ENCODE data around the gene NTF3. TPM values are rescaled to one million over a fixed set of nuclear protein-coding genes. Genes with fewer than 3 reads are reported as not detected.
"Not testable (repeated sequence)": the region's sequence is repeated elsewhere in the genome, so short reads cannot be mapped to it uniquely, and the experiment has no call there.

Gene NTF3
- polyA plus RNA-seq, 1 of the 3 experiments (the other 2 are of a cell fraction), result not detected

DNA sequence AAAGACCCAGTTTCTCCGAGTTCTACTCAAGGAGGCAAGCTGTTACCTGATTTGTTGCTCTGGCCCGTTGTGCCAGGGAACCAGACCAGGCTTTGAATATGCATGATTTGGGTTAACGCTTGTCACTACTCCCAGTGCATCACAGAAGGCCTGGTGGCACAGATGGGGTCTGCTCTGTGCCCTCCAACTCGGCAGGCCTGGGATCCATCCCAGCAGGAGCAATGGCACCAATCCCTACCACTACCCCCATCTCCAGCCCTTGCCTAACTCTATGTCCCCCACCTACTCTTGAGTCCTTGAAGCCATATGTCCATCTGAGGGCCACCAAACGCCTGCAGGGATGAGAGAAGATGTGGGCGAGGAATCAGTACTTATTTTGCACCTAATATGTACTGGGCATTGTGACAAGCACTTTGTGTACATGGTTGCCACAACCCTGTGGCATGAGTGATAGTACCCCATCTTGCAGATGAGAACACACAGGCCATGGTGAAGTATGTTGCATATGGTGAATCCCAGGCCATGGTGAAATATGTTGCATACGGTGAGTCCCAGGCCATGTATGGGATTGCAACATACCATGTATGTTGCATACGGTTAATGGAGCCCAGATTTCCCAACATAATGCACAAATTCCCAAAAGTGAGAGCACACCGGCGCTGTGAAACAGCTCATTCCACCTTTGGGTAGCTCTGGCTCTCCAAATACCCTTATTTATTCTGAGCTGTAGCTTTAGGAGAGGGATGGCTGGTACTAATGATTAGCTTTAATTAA, 102.7 kb downstream of the NTF3 start:
- Histone ChIP-seq H3K27ac (ENCODE audit: low read depth in 2 of 2, low read length in 1 of 2) (no peak overlapping the region), H3K9me2 (no peaks in the 10 kb centered on the region), H3K4me3 (ENCODE audit: low read depth in 2 of 2, low read length in 1 of 2) (no peak overlapping the region), H4K20me1 (ENCODE audit: insufficient read depth) (no peaks in the 10 kb centered on the region), H3K9ac (no peak overlapping the region), H3K4me2 (no peak overlapping the region), H3K36me3 (replicated peaks in 1 of 2; ENCODE audit: control insufficient read depth in 1 of 2, insufficient read depth in 2 of 2, low read length in 1 of 2) (no peaks in the 10 kb centered on the region), H2AFZ (ENCODE audit: low read depth) (no peak overlapping the region), H3K4me1 (ENCODE audit: control insufficient read depth in 1 of 2, insufficient read depth in 2 of 2, low read depth in 1 of 2, low read length in 1 of 2) (no peaks in the 10 kb centered on the region), H3K9me3 (no peaks in the 10 kb centered on the region), H3K27me3 (ENCODE audit: insufficient read depth) (peaks cover 38% of the 10 kb centered on the region), H3K79me2 (ENCODE audit: insufficient read depth) (no peaks in the 10 kb centered on the region), H3F3A (replicated peaks; ENCODE audit: insufficient read depth) (no peaks in the 10 kb centered on the region)
- CTCF ChIA-PET, result no interaction called here
- POLR2A ChIA-PET, result no interaction called here
- 1% methylated on average over 10 of the region's 10 CpGs for WGBS (ENCODE audit: low lambda C conversion rate)
- no peak for DNase-seq
- no peak for TF ChIP-seq MXI1 (IDR thresholded peaks at IDR 0.05; ENCODE audit: low read depth, low read length)
- TF ChIP-seq EZH2phosphoT487 (IDR thresholded peaks at IDR 0.05; ENCODE audit: borderline replicate concordance, low read depth), result no peak
- no peak for TF ChIP-seq RCOR1 (IDR thresholded peaks at IDR 0.05; ENCODE audit: low read length)
- TF ChIP-seq, protein P1, sequence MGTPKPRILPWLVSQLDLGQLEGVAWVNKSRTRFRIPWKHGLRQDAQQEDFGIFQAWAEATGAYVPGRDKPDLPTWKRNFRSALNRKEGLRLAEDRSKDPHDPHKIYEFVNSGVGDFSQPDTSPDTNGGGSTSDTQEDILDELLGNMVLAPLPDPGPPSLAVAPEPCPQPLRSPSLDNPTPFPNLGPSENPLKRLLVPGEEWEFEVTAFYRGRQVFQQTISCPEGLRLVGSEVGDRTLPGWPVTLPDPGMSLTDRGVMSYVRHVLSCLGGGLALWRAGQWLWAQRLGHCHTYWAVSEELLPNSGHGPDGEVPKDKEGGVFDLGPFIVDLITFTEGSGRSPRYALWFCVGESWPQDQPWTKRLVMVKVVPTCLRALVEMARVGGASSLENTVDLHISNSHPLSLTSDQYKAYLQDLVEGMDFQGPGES (IDR thresholded peaks at IDR 0.05; ENCODE audit: low read depth, low read length), result no peak
- no peak for TF ChIP-seq ZBTB33 (IDR thresholded peaks at IDR 0.05; ENCODE audit: borderline replicate concordance, low read depth)
- no peak for TF ChIP-seq POLR2AphosphoS5 (IDR thresholded peaks at IDR 0.05; ENCODE audit: low read depth, low read length)
- no peak for TF ChIP-seq MEF2A (IDR thresholded peaks at IDR 0.05; ENCODE audit: borderline replicate concordance, low read depth)
- no peak for TF ChIP-seq SMC3 (IDR thresholded peaks at IDR 0.05; ENCODE audit: low read depth, low read length)
- no peak for TF ChIP-seq GABPA (IDR thresholded peaks at IDR 0.05; ENCODE audit: low read depth)
- TF ChIP-seq NRF1 (IDR thresholded peaks at IDR 0.05; ENCODE audit: low read depth, low read length), result no peak

- ChIA-PET CTCF (no interaction called here), POLR2A (no interaction called here)
- Histone ChIP-seq H3K4me1 (ENCODE audit: control insufficient read depth in 1 of 2, insufficient read depth in 2 of 2, low read depth in 1 of 2, low read length in 1 of 2) (no peaks in the 10 kb centered on the region), H3K79me2 (ENCODE audit: insufficient read depth) (no peaks in the 10 kb centered on the region), H3K4me2 (no peak overlapping the region), H2AFZ (ENCODE audit: low read depth) (no peak overlapping the region), H3F3A (replicated peaks; ENCODE audit: insufficient read depth) (no peaks in the 10 kb centered on the region), H3K4me3 (ENCODE audit: low read depth in 2 of 2, low read length in 1 of 2) (no peak overlapping the region), H3K36me3 (replicated peaks in 1 of 2; ENCODE audit: control insufficient read depth in 1 of 2, insufficient read depth in 2 of 2, low read length in 1 of 2) (no peaks in the 10 kb centered on the region), H4K20me1 (ENCODE audit: insufficient read depth) (no peaks in the 10 kb centered on the region), H3K9ac (no peak overlapping the region), H3K27me3 (ENCODE audit: insufficient read depth) (peaks cover 39% of the 10 kb centered on the region), H3K27ac (ENCODE audit: low read depth in 2 of 2, low read length in 1 of 2) (no peak overlapping the region), H3K9me2 (no peaks in the 10 kb centered on the region), H3K9me3 (no peaks in the 10 kb centered on the region)
- DNase-seq, result no peak
- WGBS (ENCODE audit: low lambda C conversion rate), result 0% methylated on average over 3 of the region's 3 CpGs
- no peak for TF ChIP-seq TCF12 (IDR thresholded peaks at IDR 0.05)
- no peak for TF ChIP-seq ELF1 (IDR thresholded peaks at IDR 0.05)
These were observed 103.6 kb downstream of the NTF3 start for GRCh38 chr12:5535541-5535940.

DNA sequence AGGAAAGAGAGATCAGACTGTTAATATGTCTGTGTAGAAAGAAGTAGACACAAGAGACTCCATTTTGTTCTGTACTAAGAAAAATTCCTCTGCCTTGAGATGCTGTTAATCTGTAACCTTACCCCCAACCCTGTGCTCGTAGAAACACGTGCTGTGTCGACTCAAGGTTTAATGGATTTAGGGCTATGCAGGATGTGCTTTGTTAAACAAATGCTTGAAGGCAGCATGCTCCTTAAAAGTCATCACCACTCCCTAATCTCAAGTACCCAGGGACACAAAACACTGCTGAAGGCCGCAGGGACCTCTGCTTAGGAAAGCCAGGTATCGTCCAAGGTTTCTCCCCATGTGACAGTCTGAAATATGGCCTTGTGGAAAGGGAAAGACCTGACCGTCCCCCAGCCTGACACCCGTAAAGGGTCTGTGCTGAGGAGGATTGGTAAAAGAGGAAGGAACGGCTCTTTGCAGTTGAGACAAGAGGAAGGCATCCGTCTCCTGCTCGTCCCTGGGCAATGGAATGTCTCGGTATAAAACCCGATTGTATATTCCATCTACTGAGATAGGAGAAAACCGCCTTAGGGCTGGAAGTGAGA, 105.2 kb downstream of the NTF3 start:
- H3K9ac ChIP-seq; H3K4me1 ChIP-seq (ENCODE audit: control insufficient read depth in 1 of 2, insufficient read depth in 2 of 2, low read depth in 1 of 2, low read length in 1 of 2); CTCF ChIA-PET; H3F3A ChIP-seq (replicated peaks; ENCODE audit: insufficient read depth); POLR2A ChIA-PET; H2AFZ ChIP-seq (ENCODE audit: low read depth); H3K27ac ChIP-seq (ENCODE audit: low read depth in 2 of 2, low read length in 1 of 2); DNase-seq; H3K4me2 ChIP-seq; H3K4me3 ChIP-seq (ENCODE audit: low read depth in 2 of 2, low read length in 1 of 2); H4K20me1 ChIP-seq (ENCODE audit: insufficient read depth); H3K36me3 ChIP-seq (replicated peaks in 1 of 2; ENCODE audit: control insufficient read depth in 1 of 2, insufficient read depth in 2 of 2, low read length in 1 of 2); H3K79me2 ChIP-seq (ENCODE audit: insufficient read depth); H3K9me3 ChIP-seq; H3K9me2 ChIP-seq: not testable (repeated sequence)
- WGBS (ENCODE audit: low lambda C conversion rate), result 3% methylated on average over 13 of the region's 13 CpGs
- H3K27me3 ChIP-seq (ENCODE audit: insufficient read depth), result peaks cover 32% of the 10 kb centered on the region
